ENCODE data around the gene PLA2G6.
"Not testable (repeated sequence)": the region's sequence is repeated elsewhere in the genome, so short reads cannot be mapped to it uniquely, and the experiment has no call there.

The PLA2G6 gene

DNA sequence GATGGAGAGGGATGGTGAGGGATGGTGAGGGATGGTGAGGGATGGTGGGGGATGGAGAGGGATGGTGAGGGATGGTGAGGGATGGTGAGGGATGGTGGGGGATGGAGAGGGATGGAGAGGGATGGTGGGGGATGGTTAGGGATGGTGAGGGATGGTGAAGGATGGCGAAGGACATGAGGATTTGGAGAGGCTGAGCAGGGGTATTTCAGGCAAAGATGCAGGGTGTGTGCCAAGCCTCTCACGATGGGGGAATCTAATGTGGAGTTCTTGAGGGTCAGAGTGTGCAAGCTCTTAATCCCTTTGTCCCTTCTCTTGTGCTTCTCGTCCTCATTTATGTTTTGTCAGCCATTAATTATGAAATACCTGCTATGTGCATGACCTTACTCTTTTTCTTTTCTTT is 7.5 kb upstream of the PLA2G6 start:
- TF ChIP-seq, protein P1, sequence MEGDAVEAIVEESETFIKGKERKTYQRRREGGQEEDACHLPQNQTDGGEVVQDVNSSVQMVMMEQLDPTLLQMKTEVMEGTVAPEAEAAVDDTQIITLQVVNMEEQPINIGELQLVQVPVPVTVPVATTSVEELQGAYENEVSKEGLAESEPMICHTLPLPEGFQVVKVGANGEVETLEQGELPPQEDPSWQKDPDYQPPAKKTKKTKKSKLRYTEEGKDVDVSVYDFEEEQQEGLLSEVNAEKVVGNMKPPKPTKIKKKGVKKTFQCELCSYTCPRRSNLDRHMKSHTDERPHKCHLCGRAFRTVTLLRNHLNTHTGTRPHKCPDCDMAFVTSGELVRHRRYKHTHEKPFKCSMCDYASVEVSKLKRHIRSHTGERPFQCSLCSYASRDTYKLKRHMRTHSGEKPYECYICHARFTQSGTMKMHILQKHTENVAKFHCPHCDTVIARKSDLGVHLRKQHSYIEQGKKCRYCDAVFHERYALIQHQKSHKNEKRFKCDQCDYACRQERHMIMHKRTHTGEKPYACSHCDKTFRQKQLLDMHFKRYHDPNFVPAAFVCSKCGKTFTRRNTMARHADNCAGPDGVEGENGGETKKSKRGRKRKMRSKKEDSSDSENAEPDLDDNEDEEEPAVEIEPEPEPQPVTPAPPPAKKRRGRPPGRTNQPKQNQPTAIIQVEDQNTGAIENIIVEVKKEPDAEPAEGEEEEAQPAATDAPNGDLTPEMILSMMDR (IDR thresholded peaks at IDR 0.05; ENCODE audit: control insufficient read depth, extremely low read depth, insufficient read depth) = no peak
- no peak for DNase-seq (ENCODE audit: low read depth)
- no peak overlapping the region for H3K4me3 ChIP-seq (ENCODE audit: low read depth, low read length)

DNA sequence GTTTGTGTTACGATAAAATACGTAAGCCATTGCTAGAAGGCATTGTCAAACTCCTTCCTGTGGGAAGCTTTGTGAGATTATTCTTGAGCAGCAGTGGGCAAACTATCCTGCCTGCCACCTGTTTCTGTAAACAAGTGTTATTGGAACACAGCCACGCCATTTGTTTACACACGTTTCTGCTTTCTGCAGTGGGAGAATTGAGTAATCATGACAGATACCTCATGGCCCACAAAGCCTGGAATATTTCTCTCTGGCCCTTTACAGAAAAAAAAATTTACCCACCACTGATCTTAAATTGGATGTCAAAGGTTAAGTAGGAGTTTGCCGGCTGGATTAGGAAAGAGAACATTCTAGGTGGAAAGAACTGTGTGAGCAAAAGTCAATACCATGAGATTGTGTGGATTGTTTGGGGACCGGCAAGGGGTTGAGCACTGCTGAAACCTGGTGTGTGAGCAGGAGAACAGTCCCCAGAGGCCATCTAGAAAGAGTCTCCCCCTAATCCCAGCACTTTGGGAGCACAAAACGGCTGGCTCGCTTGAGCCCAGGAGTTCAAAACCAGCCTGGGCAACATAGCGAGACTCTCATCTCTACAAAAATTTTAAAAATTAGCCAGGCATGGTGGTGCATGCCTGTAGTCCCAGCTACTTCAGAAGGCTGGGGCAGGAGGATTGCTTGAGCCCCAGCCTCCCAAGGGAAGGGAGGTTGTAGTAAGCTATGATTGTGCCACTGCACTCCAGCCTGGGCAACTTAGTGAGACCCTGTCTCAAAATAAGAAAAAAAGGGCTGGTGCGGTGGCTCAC is 6.0 kb upstream of the PLA2G6 start:
- TF ChIP-seq, protein P1 (IDR thresholded peaks at IDR 0.05; ENCODE audit: control insufficient read depth, extremely low read depth, insufficient read depth) = no peak
- no peak overlapping the region for H3K4me3 ChIP-seq (ENCODE audit: low read depth, low read length)
- DNase-seq (ENCODE audit: low read depth) = peak; percentile 88

DNA sequence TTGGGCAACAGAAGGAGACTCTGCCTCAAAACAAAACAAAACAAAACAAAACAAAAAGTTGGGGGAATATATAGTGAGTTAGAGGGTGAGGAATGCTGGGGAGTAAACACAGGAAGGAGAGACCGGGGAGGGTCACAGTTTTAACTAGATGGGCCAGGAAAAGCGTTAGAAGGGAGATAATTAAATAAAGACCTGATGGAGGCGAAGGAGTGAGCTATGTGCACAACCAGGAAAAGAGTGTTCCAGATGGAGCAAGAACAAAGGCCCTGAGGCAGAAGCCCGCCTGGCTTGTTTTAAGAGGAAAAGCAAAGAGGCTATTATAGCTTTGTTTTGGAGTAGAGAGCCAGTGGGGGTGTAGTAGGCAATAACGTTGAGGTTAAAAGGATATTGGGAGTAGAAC is 4.8 kb upstream of the PLA2G6 start:
- TF ChIP-seq, protein P1 (IDR thresholded peaks at IDR 0.05; ENCODE audit: control insufficient read depth, extremely low read depth, insufficient read depth) = no peak
- DNase-seq (ENCODE audit: low read depth) = no peak
- H3K4me3 ChIP-seq (ENCODE audit: low read depth, low read length) = no peak overlapping the region

DNA sequence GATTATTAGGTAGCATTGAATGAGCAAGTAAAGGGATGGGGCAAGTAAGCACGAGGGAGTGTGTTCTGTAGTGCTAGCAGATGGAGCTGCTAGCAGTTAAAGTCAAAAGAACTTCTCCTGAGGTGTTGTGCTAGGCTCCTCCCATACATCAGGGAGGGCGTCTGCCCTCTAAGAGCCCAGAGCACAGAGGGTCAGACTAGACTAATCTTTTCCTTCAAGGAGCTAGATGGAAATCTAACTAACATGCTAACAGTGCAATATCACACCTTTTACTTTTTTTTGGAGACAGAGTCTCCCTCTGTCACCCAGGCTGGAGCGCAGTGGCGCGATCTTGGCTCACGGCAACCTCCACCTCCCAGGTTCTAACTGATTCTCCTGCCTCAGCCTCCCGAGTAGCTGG is 3.2 kb upstream of the PLA2G6 start:
- no peak overlapping the region for H3K4me3 ChIP-seq (ENCODE audit: low read depth, low read length)
- DNase-seq (ENCODE audit: low read depth) = no peak
- TF ChIP-seq, protein P1 (IDR thresholded peaks at IDR 0.05; ENCODE audit: control insufficient read depth, extremely low read depth, insufficient read depth) = no peak

DNA sequence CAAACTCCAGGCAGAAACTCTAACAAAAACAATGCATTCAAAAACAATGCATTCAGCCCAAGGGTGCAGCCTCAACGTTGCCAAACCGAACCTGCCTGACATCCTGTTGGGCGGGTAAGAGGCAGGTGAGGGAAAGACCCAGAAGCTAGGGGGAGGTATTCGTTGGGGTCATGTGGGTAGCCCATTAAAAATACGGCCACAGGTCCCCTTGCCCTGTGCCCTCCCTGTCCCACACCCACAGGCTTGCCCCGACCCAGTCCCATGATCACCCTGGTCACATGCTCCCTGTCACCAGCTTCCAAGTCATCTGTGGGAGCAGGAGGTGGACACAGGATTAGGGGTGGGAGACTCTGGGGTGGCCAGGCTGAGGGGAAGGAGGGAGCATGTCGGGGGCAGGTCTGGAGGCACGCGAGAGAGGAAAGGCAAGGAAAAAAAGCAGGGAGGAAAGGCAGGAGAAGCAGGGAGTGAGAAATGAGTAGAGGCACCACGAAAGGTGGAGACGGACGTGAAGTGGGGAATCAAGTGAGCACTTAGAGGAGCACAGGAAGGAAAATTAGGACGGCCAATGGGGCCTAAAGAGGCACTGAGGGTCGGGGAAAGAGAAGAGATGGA is 683 bp downstream of the PLA2G6 start:
- peak overlapping the region; percentile 73 for H3K4me3 ChIP-seq (ENCODE audit: low read depth, low read length)
- TF ChIP-seq, protein P1 (IDR thresholded peaks at IDR 0.05; ENCODE audit: control insufficient read depth, extremely low read depth, insufficient read depth) = no peak
- no peak for DNase-seq (ENCODE audit: low read depth)

DNA sequence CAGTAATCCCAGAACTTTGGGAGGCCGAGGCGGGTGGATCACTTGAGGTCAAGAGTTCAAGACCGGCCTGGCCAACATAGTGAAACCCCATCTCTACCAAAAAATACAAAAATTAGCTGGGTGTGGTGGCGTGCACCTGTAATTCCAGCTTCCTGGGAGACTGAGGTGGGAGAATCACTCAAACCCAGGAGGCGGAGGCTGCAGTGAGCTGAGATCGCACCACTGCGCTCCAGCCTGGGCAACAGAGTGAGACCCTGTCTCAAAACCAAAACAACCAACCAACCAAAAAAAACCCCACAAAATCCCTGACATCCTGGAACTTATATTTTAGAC is 3.1 kb downstream of the PLA2G6 start:
- not testable (repeated sequence) for H3K4me3 ChIP-seq (ENCODE audit: low read depth, low read length); DNase-seq (ENCODE audit: low read depth)

DNA sequence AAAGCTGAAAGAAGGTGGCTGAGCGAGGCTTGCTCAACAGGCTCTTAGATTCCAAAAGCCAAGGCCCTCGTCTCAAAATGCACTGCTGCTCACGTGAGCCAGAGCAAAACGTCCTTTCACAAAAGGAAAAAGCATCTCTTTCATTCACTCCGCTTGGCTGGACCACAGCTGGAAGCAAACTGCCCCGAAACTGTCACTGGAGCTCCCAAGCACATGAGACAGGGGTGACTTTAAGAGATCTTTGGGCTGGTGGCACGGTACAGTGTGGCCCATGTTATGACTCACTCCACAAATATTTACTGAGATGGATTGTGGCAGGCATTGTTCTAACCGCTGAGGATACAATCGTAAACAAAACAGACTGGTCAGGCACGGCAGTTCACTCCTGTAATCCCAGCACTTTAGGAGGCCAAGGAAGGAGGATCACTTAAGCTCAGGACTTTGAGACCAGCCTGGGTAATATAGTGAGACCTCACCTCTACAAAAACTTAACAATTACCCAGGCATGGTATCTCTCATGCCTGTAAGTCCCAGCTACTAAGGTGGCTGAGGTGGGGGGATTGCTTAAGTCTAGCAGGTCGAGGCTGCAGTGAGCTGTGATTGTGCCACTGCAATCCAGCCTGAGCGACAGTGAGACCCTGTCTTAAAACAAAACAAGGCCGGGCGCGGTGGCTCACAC is 3.6 kb downstream of the PLA2G6 start:
- DNase-seq (ENCODE audit: low read depth) = peak; percentile 92
- TF ChIP-seq, protein P1 (IDR thresholded peaks at IDR 0.05; ENCODE audit: control insufficient read depth, extremely low read depth, insufficient read depth) = no peak
- no peak overlapping the region for H3K4me3 ChIP-seq (ENCODE audit: low read depth, low read length)

DNA sequence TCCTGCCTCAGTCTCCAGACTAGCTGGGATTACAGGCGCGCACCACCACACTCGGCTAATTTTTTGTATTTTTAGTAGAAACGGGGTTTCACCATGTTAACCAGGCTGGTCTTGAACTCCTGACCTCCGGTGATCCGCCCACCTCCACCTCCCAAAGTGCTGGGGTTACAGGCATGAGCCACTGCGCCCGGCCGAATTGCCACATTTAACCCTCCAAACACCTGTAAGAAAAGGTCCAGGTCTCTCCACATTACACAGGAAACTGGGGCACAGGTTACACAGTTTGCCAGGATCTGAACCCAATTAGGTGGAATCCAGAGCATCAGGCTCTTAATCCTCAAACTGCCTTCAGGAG is 4.1 kb downstream of the PLA2G6 start:
- H3K4me3 ChIP-seq (ENCODE audit: low read depth, low read length); DNase-seq (ENCODE audit: low read depth): not testable (repeated sequence)
